GM18502 (cell line): ENCODE measurements around the gene MAN2C1.
"Not testable (repeated sequence)": the region's sequence is repeated elsewhere in the genome, so short reads cannot be mapped to it uniquely, and the experiment has no call there.

Source experiments
- ATAC-seq: cut with Tn5 transposase; IDR thresholded peaks from one replicate; pipeline ENCODE4 v1.9.1; 2021; ENCODE audit warnings: mild to moderate bottlenecking; ENCODE audit not compliant: unreplicated experiment, poor library complexity

Gene MAN2C1

DNA sequence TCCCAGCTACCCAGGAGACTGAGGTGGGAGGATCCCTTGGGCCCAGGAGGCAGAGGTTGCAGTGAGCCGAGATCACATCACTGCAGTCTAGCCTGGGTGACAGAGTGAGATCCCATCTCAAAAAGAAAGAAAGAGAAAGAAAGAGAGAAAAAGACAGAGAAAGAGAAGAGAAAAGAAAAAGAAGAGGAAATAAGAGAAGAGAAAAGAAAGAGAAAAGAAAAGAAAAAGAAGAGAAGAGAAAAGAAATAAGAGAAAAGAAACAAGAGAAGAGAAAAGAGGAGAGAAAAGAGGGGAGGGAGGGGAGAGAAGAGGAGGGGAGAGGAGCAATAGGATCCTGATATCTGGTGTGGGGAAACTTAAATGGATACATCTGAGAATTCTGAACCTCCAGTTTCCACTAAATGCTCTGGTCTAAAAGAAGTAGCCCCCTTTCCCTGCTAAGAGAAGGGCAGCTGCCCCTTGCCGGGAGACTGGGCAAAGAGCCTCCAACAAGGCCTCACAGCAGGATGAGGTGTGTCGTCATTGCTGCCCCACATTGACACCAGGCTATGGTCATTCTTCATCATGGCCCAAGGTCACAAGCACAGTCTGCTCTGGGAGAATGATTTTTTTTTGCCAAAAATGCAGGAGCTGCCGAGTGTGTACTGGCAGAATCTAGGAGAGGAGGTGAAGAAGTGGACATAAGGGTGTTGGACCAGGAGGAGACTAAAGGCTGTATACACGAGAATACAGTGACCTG lies 53.7 kb downstream of the MAN2C1 start:
- no peak for ATAC-seq

DNA sequence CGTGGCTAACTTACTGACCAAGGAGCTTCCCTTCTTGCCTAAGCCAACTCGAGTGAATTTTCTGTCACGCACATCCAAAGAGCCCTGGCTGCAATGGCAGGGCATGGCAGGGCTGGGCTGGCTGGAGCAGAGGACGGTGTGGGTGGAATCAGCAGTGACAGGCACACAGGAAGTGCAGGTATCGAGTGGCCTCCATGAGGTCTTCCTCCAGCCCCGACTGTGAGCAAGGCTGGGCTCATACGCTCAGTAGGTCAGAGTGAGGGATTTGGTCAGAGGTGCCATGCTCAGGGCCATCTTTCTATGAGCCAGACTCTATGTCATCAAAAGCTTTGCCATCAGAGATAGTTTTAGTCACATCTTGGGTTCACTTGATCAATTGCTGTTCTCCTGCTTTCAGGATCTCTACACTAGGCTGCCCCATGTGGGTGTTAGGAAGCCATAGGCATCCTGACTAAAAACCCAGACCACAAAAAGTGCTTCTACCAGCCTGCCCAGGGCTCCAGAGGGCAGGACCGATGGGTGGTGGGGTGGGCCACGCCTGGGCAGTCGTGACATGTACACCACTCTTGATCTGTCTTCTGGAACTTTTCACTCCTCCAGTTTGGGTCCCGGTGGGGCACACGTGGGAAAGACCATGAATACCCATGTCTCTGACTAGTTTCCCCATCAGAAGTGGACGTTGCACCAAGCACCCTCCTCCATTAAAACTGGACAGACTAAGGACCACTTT lies 55.1 kb downstream of the MAN2C1 start:
- ATAC-seq = no peak

DNA sequence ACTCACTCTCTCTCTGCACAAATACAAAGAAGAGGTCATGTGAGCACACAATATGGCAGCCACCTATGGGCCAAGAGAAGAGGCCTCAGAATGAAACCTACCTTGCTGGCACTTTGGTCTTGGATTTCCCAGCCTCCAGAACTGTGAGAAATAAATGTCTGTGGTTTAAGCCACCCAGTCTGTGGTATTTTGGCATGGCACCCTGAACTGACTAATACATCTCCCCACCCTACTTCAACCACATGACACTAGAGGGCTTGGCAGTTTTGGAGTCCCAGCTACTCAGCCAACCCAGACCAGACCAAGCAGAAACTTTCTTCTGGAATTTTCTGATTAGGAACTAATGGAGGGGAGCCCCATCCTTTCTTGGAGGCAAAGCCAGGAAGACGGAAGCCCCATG lies 55.9 kb downstream of the MAN2C1 start:
- ATAC-seq = not testable (repeated sequence)

DNA sequence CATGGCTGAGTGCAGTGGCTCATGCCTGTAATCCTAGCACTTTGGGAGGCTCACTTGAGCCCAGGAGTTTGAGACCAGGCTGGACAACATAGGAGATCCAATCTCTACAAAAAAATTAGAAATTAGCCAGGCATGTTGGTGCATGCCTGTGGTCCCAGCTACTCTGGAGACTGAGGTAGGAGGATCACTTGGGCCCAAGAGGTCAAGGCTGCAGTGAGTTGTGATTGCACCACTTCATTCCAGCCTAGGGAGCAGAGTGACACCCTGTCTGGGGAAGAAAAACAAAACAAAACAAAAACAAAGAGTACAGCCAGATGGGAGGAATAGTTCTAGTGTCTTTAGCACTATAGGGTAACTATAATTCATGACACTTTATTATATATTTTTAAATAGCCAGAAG lies 58.7 kb downstream of the MAN2C1 start:
- ATAC-seq = no peak

DNA sequence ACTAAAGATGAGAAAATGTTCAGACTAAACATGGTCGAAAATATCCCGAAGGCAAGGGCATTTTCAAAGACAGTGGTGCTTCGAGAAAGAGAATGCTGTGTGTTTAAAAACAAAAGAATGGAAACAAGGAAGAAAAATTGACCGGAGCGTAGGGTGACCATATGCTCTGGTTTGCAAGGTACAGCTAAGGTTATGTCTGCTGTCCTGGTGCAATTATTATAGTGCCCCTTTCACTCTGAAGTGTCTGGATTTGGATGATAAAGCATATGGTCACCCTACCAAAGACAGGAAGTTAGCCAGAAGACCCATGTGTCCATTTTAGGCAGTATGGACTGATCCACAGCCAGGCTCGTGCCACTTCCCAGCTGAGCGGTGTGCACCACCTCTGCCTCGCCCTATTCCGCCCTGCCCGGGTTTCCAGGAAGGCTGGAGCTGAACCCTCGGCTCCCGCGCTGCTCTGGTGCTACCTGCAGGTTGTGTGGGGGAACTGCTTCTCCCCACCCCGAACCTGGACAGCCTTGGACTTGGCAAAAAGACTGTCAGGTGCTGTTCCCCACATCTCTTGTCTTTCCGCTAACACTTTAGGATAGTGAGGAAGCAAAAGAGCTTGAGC lies 60.5 kb downstream of the MAN2C1 start:
- no peak for ATAC-seq

DNA sequence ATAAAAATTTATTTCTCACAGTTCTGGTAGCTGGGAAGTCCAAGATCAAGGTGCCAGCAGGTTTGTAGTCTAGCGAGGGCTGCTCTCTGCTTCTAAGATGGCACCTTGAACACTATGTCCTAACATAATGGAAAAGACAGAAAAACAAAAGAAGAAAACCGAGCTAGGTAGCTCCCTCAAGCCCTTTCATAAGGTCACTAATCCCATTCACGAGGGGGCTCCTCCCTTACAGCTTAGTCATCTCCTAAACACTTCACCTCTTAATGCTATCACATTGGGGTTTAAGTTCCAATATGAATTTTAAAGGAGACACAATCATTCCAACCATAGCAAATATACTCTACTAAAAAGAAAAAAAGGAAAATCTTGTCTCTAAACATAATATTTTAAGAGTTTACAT lies 62.2 kb downstream of the MAN2C1 start:
- no peak for ATAC-seq
